ENCODE measurements around the gene LRRN2. TPM values are rescaled to one million over a fixed set of nuclear protein-coding genes. Genes with fewer than 3 reads are reported as not detected.

LRRN2 gene
- total and polyA plus RNA-seq, 9 of the 15 experiments (the other 6 are each of a cell fraction or from before 2014, with no cell fraction given): 0.05 TPM; not detected in 8

- TF ChIP-seq SAP30 (IDR thresholded peaks at IDR 0.05; ENCODE audit: borderline replicate concordance, insufficient read depth, low read depth, low read length, poor library complexity, severe bottlenecking) (no peak), POLR2AphosphoS5 (IDR thresholded peaks at IDR 0.05; ENCODE audit: control insufficient read depth, insufficient read depth, low read depth, low read length) (peak; percentile 97), IRF9 (tag; IDR thresholded peaks at IDR 0.05) (peak; percentile 75), TBL1XR1 (IDR thresholded peaks at IDR 0.05; ENCODE audit: low read length in 2 of 2) (peak in 1 of 2 experiments; percentile 97; a peak in 2 of 4 replicates), MAFF (IDR thresholded peaks at IDR 0.05; ENCODE audit: low read length) (peak; percentile 30; the same call in 1 of the 2 replicates), ZNF76 (CRISPR knock-in tag; IDR thresholded peaks at IDR 0.05; ENCODE audit: borderline replicate concordance) (0 out of 2 replicates have a peak, but pooled peaks have one; percentile 54), IRF2 (CRISPR knock-in tag; IDR thresholded peaks at IDR 0.05) (no peak), USF2 (CRISPR knock-in tag; IDR thresholded peaks at IDR 0.05) (no peak), NR4A1 (CRISPR knock-in tag; IDR thresholded peaks at IDR 0.05) (no peak), NR4A1 (tag; IDR thresholded peaks at IDR 0.05) (peak; percentile 81; the same call in 1 of the 2 replicates), ZBTB5 (IDR thresholded peaks at IDR 0.05) (no peak), NR2C1 (IDR thresholded peaks at IDR 0.05) (peak; percentile 37; the same call in 1 of the 2 replicates), NR2C1 (tag; IDR thresholded peaks at IDR 0.05) (peak; percentile 40; the same call in 1 of the 2 replicates), ZBTB43 (CRISPR knock-in tag; IDR thresholded peaks at IDR 0.05) (0 out of 2 replicates have a peak, but pooled peaks have one; percentile 44), SNRNP70 (optimal IDR thresholded peaks at IDR 0.05; ENCODE audit: low read depth, low read length) (no peak), ARID2 (IDR thresholded peaks at IDR 0.05) (no peak), FOXJ2 (tag; IDR thresholded peaks at IDR 0.05) (peak; percentile 90), ZNF124 (CRISPR knock-in tag; IDR thresholded peaks at IDR 0.05) (no peak), CTCFL (IDR thresholded peaks at IDR 0.05; ENCODE audit: borderline replicate concordance, insufficient read depth, low read depth, low read length, poor library complexity, severe bottlenecking) (no peak)
These were observed 25.8 kb upstream of the LRRN2 start (continued) for GRCh38 chr1:204711103-204711946.

Data from K562 (cell line).